Measurements from ENCODE around the gene GYS2.

Gene GYS2

GRCh38 chr12:21638054-21638891, 33.6 kb upstream of the GYS2 start:
- no peak overlapping the region for H3K4me3 ChIP-seq (ENCODE audit: severe bottlenecking)
- ATAC-seq (ENCODE audit: low read depth) (no peak), DNase-seq (ENCODE audit: low spot score) (no peak)
- no peak for TF ChIP-seq CTCF (IDR thresholded peaks at IDR 0.05; ENCODE audit: poor library complexity, severe bottlenecking)
- H3K36me3 ChIP-seq (ENCODE audit: low read depth) = peaks cover 84% of the 10 kb centered on the region
- no peaks in the 10 kb centered on the region for H3K9me3 ChIP-seq (ENCODE audit: severe bottlenecking)
- H3K4me1 ChIP-seq (ENCODE audit: insufficient read depth, poor library complexity, severe bottlenecking) = peaks cover 3% of the 10 kb centered on the region
- no peaks in the 10 kb centered on the region for H3K27me3 ChIP-seq (ENCODE audit: insufficient read depth, poor library complexity, severe bottlenecking)
- H3K27ac ChIP-seq (ENCODE audit: poor library complexity, severe bottlenecking) = no peak overlapping the region

GRCh38 chr12:21634245-21634644, 29.6 kb upstream of the GYS2 start:
- H3K36me3 ChIP-seq (ENCODE audit: low read depth) = peaks cover 44% of the 10 kb centered on the region
- H3K4me3 ChIP-seq (ENCODE audit: severe bottlenecking) = no peak overlapping the region
- no peaks in the 10 kb centered on the region for H3K9me3 ChIP-seq (ENCODE audit: severe bottlenecking)
- no peak for DNase-seq (ENCODE audit: low spot score)
- no peak for ATAC-seq (ENCODE audit: low read depth)
- no peaks in the 10 kb centered on the region for H3K27me3 ChIP-seq (ENCODE audit: insufficient read depth, poor library complexity, severe bottlenecking)
- no peak overlapping the region for H3K27ac ChIP-seq (ENCODE audit: poor library complexity, severe bottlenecking)
- no peaks in the 10 kb centered on the region for H3K4me1 ChIP-seq (ENCODE audit: insufficient read depth, poor library complexity, severe bottlenecking)
- TF ChIP-seq CTCF (IDR thresholded peaks at IDR 0.05; ENCODE audit: poor library complexity, severe bottlenecking) = no peak

- no peak for TF ChIP-seq CTCF (IDR thresholded peaks at IDR 0.05; ENCODE audit: poor library complexity, severe bottlenecking)
- DNase-seq (ENCODE audit: low spot score) (no peak), ATAC-seq (ENCODE audit: low read depth) (no peak)
- Histone ChIP-seq H3K36me3 (ENCODE audit: low read depth) (peaks cover 15% of the 10 kb centered on the region), H3K27me3 (ENCODE audit: insufficient read depth, poor library complexity, severe bottlenecking) (no peaks in the 10 kb centered on the region), H3K4me1 (ENCODE audit: insufficient read depth, poor library complexity, severe bottlenecking) (no peaks in the 10 kb centered on the region), H3K27ac (ENCODE audit: poor library complexity, severe bottlenecking) (no peak overlapping the region), H3K4me3 (ENCODE audit: severe bottlenecking) (no peak overlapping the region), H3K9me3 (ENCODE audit: severe bottlenecking) (no peaks in the 10 kb centered on the region)
These were observed 26.7 kb upstream of the GYS2 start for GRCh38 chr12:21631367-21631766.

GRCh38 chr12:21627924-21628323, 23.3 kb upstream of the GYS2 start:
- H3K27ac ChIP-seq (ENCODE audit: poor library complexity, severe bottlenecking) = no peak overlapping the region
- H3K27me3 ChIP-seq (ENCODE audit: insufficient read depth, poor library complexity, severe bottlenecking) = no peaks in the 10 kb centered on the region
- no peaks in the 10 kb centered on the region for H3K4me1 ChIP-seq (ENCODE audit: insufficient read depth, poor library complexity, severe bottlenecking)
- H3K9me3 ChIP-seq (ENCODE audit: severe bottlenecking) = no peaks in the 10 kb centered on the region
- DNase-seq (ENCODE audit: low spot score) (no peak), ATAC-seq (ENCODE audit: low read depth) (no peak)
- H3K36me3 ChIP-seq (ENCODE audit: low read depth) = no peaks in the 10 kb centered on the region
- H3K4me3 ChIP-seq (ENCODE audit: severe bottlenecking) = no peak overlapping the region
- no peak for TF ChIP-seq CTCF (IDR thresholded peaks at IDR 0.05; ENCODE audit: poor library complexity, severe bottlenecking)

- DNase-seq (ENCODE audit: low spot score) (no peak), ATAC-seq (ENCODE audit: low read depth) (no peak)
- Histone ChIP-seq H3K9me3 (ENCODE audit: severe bottlenecking) (no peaks in the 10 kb centered on the region), H3K27me3 (ENCODE audit: insufficient read depth, poor library complexity, severe bottlenecking) (no peaks in the 10 kb centered on the region), H3K27ac (ENCODE audit: poor library complexity, severe bottlenecking) (no peak overlapping the region), H3K4me1 (ENCODE audit: insufficient read depth, poor library complexity, severe bottlenecking) (no peaks in the 10 kb centered on the region), H3K4me3 (ENCODE audit: severe bottlenecking) (no peak overlapping the region), H3K36me3 (ENCODE audit: low read depth) (no peaks in the 10 kb centered on the region)
- TF ChIP-seq CTCF (IDR thresholded peaks at IDR 0.05; ENCODE audit: poor library complexity, severe bottlenecking) = no peak
These were observed 13.9 kb upstream of the GYS2 start for GRCh38 chr12:21618566-21618965.

Measured in RWPE2 (cell line).